Measurements from ENCODE around the gene CCDC74A.
"Not testable (repeated sequence)": the region's sequence is repeated elsewhere in the genome, so short reads cannot be mapped to it uniquely, and the experiment has no call there.

Gene CCDC74A

DNA sequence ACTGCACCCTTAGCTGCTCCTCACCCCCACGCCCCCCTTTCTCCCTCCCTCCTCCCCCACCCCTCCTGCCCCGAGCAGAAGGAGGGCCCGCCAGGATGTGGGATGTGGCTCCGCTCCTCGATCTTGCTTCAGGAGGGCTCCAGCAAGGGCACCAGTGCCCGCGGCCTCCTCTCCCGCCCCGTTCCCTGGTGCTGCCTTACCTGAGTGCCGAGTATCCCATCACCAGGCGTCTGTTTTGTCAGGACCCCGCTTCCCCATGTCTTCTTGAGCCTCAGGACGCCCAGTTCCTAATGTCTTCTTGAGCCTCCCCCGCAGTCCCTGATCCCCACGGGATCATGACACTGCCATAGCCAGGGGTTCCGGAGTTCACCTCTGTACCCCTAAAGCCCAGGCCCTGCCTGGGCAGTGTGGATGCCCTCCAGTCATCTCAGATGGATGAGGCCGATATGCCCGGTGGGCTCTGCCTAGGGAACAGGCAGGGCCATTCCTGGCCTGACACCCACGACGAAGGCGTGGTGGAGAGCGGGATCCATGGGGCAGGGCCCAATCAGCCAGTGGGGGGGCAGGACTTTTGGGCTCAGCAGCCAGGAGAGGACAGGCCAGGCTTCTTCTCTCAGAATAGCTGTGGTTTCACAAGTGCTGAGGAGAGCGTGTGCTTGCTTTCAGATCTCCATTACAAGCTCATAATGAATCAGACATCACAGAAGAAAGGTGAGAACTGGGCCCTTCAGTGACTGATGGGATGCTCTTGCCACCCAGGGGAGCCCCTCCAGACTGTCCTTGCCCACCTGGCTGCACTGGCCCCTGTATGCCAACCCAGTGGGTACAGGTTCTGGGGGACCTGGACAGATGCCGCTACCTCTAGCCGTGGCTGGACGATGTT is 1.5 kb downstream of the CCDC74A start:
- DNase-seq (ENCODE audit: low read depth in 2 of 2, low spot score in 1 of 2) = not testable (repeated sequence)

DNA sequence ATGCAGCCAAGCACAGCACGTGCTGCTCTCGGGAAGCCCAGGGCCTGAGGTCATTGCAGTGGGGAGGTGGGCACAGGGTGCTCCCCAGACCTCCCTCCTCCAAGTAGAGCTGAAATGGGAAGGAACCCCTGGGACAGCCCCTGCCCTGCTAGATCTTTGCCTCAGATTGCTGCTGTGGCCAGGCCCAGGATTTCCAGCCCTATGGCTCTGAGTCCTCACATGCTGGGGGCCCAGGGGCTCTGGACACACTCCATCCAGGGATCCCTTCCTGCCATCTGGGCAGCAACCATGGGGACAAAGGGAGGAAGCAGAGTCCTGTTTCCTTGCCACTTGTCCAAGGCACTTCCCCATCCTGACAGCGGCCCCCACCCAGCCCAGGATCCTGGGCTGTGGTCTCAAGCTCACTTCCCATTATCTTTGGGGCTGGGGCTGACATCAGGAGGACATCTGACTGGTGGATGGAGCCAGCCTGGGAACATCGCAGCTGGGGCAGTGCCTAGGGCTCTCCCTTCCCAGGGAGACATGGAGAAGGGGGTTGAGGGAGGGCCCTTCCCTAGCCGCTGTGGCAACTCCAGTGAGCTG is 2.3 kb downstream of the CCDC74A start:
- DNase-seq (ENCODE audit: low read depth in 2 of 2, low spot score in 1 of 2) = not testable (repeated sequence)

DNA sequence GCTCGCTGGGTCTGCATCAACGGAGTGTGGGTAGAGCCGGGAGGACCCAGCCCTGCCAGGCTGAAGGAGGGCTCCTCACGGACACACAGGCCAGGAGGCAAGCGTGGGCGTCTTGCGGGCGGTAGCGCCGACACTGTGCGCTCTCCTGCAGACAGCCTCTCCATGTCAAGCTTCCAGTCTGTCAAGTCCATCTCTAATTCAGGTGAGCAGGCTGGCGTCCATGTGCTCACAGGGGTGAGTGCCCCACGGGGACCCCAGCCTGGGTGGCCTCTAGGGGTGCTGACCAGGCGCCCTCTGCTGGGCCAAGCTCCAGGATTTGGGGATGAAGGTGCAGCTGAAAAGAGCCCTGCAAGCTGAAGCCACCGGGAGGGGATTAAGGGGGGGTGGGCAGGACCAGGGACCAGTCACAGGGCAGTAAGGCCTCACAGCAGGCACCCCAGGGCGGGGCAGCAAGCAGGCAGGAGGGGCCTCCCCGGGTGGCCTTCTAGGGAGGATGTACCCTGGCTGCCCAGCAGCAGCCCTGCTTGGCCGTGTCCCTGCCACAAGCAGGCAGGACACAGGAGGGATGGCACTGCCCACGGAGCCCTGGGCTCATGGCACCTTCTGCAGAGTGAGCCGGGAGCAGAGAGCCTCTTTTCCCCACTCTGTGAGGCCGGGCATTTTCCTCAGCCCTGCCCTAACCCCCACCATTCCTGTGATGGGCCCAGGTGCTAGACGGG is 3.1 kb downstream of the CCDC74A start:
- not testable (repeated sequence) for DNase-seq (ENCODE audit: low read depth in 2 of 2, low spot score in 1 of 2)

DNA sequence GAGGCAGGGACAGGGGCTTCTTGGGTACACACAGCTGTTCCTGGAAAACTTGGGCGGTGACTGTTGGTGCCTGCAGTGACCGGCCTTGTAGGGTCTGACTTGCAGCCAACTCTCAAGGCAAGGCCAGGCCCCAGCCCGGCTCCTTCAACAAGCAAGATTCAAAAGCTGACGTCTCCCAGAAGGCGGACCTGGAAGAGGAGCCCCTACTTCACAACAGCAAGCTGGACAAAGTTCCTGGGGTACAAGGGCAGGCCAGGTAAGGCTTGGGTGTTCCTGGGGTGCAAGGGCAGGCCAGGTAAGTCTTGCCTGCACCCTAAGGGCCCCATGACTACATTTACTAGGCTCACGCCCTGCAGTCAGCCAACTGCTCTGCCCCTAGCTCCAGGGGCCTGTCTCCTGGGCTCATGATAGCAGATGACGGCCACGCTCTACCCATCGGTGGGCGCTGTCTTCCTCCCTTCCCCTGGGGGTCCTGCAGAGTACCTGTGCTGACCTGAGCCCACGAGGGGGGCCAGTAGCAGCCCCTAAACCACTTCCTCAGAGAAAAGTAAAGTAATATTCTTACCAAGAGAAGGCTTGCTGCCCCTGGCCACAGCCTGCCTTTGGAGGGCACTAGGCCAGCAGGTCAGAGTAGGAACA is 4.0 kb downstream of the CCDC74A start:
- not testable (repeated sequence) for DNase-seq (ENCODE audit: low read depth in 2 of 2, low spot score in 1 of 2)

DNA sequence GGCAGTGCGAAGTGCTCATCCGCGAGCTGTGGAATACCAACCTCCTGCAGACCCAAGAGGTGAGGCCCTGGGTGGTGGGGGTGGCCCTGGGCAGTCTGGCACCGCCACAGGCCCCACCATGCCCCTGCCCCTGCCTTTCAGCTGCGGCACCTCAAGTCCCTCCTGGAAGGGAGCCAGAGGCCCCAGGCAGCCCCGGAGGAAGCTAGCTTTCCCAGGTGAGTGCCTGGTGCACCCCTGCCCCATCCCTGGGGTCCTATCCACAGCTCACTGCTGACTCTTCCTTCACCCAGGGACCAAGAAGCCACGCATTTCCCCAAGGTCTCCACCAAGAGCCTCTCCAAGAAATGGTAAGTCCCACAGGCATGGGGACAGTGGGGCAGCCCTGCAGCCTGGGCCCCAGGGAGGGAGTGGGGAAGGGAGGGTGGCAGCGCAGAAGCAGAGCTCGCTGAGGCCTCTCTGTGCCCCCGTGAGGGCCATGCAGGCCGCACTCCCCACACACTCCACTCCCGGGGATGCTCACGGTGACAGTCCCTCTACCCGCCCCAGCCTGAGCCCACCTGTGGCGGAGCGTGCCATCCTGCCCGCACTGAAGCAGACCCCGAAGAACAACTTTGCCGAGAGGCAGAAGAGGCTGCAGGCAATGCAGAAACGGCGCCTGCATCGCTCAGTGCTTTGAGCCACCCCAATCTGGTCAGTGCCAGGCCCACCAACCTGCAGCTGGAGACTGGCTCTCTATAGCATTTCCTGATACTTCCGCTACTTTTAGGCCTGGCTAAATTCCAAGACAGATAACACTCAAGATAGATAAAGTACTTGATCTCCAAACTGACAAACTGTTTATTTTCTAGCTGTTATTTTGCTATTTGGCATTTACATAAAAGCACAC is 5.3 kb downstream of the CCDC74A start:
- DNase-seq (ENCODE audit: low read depth in 2 of 2, low spot score in 1 of 2) = not testable (repeated sequence)

DNA sequence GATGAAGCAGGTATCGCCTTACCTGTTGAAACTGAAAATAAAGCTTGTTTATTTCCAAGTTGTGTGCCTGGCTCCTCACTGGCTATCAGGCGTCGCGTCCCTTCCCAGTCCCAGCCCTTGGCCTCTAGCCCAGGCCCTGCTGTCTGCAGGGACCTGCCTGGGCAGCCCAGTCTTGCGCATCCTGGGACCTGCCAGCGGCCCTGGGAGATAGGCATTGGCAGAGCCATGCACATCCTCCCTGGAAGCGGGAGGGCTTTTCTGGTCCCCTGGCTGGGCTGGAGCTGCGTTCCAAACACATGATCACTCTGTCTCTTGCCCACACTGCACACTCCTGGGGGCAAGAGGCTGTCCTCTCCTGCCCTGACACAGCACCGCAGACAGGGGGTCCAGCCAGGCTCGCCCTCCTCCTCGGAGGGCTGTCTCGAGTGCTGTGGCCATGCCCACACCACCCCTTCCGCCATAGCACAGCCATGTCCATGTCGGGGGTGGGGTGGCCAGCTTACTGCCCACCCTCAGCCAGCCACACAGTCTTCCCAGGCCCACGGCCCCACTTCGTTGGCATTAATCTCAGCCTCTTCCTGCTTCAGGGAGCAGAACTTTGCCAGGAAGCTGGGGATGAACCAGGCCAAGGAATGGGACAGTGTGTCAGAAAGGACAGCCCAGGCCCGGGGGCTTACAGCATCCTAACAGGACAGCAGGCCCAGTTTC is 6.1 kb downstream of the CCDC74A start:
- DNase-seq (ENCODE audit: low read depth in 2 of 2, low spot score in 1 of 2) = not testable (repeated sequence)

DNA sequence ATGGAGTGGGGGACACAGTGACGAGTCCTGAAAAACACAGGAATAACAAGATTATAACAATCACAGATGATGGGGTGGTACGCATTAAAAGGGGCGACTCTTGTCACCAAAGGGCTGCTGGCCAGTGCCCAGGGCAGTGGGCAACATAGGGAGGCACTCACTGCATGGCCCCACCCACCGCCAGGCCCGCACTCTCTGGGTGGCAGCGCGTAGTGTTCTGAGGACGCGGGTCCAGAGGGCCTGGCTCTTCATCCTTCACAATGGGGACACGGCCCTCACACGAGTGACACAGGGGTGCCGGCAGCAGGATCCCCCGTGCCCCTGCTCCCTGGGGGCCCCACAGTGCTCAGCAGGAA is 6.6 kb downstream of the CCDC74A start:
- not testable (repeated sequence) for DNase-seq (ENCODE audit: low read depth in 2 of 2, low spot score in 1 of 2)

DNA sequence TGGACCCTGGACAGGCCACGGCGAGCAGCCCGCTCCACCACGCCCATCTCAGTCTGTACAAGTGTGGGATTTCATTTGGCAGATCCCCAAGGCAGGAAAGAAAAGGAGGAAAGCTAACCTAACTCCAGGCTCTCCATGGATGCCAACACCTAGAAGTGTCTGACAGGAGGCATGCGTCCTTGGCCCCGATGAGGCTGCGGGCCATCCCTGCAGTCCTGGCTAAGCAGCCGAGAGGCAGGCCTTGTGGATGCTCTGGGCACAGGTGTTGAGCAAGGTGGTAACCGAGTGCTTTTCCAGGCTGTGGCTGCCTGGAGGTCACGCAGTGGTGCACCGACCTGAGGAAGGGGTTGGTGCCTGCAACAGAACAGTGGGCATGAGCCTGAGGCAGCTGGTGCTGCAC is 7.3 kb downstream of the CCDC74A start:
- not testable (repeated sequence) for DNase-seq (ENCODE audit: low read depth in 2 of 2, low spot score in 1 of 2)

DNA sequence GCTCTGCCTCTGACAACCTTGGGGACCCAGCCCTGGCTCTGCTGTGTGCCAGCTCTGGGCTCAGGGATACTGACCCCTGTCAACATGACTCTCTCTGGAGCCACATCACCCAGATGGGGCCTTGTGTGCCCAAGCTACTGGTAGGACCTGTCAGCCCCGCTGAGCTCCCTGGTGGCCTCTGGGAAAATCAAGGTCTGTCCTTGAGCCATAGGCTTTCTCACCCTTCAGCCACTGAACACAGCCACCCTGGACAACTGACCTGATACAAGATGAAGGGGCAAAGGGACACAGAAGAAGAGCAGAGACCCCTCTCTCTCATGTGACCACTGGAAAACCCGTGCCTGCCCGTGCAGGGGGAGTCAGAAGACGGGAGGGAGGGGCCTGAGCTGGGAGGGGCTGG is 7.8 kb downstream of the CCDC74A start:
- DNase-seq (ENCODE audit: low read depth in 2 of 2, low spot score in 1 of 2) = no peak

DNA sequence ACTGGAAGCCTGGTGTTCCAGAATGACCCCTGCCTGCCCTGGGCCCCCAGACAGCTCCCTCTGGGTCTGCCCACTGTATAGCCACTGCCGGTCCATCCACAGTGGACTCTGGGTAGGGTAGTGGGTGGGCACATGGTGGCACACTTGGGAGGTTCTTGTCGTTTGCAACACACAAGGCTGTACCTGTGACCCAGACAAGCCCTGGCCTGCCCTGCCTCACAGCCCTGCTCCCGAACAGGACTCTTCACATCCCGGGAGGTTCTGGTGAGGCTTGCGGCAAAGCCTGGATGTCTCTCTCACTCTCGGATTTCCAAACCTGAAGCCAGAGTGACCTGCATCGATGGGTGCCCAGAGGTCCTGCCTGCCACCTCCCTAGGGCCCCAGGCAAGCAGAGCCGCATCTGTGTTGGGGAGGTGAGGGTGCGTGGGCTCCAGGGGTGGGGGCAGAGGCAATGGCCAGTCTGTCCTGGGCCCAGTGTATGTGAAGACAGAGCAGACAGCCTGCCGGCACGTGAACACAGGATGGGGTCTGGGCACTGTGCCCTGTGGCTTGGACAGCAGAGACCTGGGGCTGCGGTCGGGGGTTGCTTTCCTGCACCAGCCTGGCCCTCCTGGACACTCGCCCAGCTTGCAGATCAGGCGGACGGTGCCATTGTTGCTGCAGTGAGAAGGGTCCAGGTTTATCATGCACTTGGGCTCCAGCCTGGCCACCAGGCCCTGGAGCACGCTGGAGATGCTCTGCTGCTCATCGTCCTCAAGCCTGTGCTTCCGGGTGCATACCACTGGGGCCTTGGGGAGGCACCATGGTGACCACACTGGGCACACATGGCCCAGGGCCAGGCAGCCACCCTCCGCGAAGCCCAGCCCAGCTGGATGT is 8.5 kb downstream of the CCDC74A start:
- not testable (repeated sequence) for DNase-seq (ENCODE audit: low read depth in 2 of 2, low spot score in 1 of 2)

DNA sequence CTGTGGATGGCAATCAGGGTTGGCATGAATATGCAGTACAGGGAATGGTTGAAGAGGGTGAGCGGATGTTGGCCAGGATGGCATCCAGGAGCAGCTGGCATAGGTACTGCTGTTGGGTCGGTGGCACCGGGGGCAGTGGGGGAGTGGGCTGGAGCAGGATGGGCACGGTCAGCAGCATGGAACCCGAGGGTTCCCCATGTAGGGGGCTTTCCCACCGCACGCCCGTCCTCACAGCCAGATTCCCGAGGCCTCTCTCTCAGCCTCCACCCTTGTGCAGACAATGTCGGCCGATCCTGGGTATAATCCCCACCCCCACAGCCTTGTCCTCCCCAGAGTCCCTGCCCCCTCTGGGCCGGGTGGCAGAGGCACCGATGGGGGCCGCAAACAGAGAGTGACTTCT is 9.2 kb downstream of the CCDC74A start:
- not testable (repeated sequence) for DNase-seq (ENCODE audit: low read depth in 2 of 2, low spot score in 1 of 2)

DNA sequence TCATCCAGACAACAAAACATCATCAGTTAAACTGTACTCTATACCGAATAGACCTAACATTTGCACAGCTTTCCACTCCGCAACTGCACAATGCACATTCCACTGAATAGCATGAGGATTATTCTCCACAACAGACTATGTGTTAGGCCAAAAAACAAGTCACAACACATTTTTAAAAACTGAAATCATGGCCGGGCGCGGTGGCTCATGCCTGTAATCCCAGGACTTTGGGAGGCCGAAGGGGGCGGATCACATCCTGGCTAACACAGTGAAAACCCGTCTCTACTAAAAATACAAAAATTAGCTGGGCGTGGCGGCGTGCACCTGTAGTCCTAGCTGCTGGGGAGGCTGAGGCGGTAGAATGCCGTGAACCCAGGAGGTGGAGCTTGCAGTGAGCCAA is 11.2 kb downstream of the CCDC74A start:
- DNase-seq (ENCODE audit: low read depth in 2 of 2, low spot score in 1 of 2) = not testable (repeated sequence)

DNA sequence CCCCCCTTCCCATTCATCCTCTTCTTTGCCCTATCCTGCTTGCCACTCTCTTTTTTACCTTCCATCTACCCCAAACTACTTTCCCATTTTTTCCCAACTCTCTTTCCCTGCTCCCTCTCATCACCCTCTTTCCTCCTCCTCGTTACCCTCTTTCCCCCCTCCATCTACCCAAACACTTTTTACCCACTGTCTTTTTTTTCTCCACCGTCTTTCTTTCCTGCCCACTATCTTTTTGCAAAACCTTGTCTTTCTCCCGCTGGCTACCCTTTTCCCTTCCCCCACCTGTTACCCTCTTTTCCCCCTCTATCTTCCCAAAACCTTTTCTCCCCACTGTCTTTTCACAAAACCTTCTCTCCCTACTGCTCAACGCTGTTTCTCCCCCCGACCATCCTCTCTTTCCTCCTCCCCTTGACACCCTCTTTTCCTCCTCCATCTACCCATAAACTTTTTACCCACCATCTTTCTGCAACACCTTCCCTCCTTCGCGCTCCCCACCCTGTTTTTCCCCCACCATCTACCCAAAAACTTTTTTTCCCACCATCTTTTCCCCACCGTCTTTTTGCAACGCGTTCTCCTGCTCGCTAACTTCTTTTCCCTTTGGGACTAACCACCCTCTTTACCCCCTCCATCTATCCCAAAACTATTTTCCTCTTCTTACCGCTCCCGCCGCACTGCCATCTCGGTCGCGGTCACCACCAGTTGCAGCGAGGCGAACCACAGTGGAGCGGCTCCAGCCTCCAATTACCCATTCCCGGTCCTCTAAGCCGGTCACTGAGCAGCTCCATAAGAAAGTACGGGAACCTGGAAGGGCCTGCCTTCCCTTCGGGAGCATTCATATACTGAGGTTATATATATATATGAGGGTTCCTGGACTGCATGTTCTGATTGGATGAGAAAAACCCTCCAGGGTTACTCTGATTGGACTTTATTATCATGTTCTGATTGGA is 15.0 kb downstream of the CCDC74A start:
- DNase-seq (ENCODE audit: low read depth in 2 of 2, low spot score in 1 of 2) = no peak

DNA sequence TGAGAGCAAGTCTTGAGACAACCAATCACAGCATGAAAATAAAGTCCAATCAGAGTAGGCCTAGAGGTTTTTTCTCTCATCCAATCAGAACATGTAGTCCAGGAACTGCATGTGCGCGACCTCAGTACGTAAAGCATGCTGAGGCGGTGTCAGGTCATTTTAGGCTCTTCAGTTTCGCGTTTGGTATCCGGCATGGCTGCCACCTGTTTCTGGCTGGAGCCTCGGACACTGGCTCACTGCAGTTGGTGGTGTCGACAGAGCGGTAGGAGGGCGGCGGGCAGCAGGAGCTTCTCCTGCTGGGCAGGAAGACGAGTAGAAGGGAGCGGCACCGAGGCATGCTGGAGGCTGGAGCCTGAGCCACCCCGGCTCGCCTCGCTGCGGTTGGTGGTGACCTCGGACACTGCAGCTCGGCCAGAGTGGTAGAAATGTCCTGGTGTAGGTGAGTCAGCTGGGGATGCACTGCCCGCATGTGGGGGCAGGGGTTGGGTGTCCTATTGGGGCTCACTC is 15.8 kb downstream of the CCDC74A start:
- no peak for DNase-seq (ENCODE audit: low read depth in 2 of 2, low spot score in 1 of 2)

DNA sequence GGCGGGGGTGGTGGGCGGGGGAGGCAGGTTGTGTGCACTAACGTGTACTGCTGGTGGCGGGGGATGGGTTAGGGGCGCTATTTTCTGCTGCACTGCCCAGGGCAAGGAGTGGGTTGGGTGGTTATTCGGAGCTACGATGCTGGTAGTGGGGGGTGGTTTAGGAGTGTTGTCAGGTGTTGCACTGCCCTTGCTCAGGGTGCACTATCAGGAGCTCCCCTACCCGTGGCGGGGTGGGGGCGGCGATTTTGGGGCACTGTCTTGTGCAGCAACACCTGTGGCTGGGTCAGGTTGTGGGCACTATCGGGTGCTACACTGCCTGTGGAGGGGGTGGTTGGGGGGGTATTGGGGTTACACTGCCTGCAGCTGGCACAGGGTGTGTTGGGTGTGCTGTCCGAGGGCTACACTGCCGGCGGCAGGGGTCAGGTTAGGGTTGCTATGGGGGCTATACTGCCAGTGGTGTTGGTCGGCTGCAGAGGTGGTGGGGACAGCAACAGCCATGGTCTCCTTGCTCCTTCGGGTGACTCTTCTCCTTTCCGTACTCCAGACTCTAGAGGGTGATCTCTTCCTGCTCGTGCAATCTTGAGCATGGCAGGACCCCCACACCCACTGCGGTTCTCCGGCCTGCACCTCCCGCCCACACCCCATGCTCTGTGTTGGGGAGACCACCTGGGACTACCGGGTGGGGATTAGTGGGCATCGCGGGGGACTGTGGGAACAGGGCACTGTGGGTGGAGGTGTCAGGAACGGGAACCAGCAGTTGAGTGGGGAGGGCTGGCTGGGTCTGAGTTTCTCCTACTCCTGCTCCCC is 16.5 kb downstream of the CCDC74A start:
- DNase-seq (ENCODE audit: low read depth in 2 of 2, low spot score in 1 of 2) = not testable (repeated sequence)

DNA sequence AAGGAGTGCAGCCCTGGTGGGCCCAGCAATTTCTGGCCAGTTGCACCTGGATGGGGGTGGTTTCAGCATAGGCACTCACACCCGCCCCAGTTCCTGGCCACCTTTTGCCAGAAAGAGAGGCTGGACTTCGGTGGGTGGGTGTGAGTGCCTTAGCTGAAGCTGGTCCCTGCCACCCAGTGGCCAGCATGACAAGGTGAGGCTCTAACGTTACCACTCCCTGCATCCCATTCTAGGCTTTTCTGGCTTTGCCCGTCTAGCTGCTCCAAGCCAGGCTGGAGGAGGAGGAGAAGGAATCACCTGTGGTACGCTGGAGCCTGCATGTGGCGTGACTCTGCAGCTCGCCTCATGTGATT is 17.1 kb downstream of the CCDC74A start:
- DNase-seq (ENCODE audit: low read depth in 2 of 2, low spot score in 1 of 2) = not testable (repeated sequence)

DNA sequence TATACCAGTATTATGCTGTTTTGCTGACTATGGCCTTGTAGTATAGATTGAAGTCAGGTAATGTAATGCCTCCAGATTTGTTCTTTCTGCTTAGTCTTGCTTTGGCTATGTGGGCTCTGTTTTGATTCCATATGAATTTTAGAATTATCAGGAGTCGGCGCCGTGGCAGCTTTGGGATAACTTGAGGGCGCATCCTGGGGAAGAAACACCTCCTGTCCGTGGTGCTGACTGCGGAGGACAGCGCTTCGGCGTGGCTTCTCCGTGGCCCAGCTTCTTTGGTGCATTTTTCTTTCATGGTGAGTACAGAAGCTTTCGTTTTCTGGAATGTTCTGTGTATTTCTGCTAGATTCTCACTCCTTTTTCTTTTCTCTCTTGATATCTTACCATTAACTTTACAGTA is 25.2 kb downstream of the CCDC74A start:
- no peak for DNase-seq (ENCODE audit: low read depth in 2 of 2, low spot score in 1 of 2)

Data from stimulated activated CD8-positive, alpha-beta memory T cell treated with anti-CD3 and anti-CD28 coated beads, Interleukin-4, amount 100 ng/mL, for 1 hour (primary cell).